ENCODE results near the gene KRTAP10-4.

The KRTAP10-4 gene

DNA sequence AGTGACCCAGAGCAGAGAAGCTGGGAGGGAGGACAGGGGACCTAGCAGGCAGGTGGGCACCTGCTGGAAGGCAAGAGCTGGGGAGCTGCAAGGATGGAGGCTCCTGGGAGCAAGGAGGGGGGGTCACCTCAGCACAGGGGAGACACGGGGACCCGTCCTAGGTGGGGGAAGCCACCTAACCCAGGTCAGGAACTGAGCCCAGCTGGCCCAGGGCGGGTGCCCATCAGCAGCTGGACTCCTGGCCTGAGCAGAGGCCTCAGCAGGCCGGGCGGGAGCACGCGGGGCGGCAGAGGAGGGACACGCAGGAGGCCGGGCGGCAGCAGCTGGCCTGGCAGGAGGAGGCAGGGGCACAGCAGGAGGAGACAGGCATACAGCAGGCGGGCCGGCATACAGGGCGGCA, 34.5 kb upstream of the KRTAP10-4 start:
- DNase-seq (ENCODE audit: low read depth): no peak
- TF ChIP-seq, protein P1, sequence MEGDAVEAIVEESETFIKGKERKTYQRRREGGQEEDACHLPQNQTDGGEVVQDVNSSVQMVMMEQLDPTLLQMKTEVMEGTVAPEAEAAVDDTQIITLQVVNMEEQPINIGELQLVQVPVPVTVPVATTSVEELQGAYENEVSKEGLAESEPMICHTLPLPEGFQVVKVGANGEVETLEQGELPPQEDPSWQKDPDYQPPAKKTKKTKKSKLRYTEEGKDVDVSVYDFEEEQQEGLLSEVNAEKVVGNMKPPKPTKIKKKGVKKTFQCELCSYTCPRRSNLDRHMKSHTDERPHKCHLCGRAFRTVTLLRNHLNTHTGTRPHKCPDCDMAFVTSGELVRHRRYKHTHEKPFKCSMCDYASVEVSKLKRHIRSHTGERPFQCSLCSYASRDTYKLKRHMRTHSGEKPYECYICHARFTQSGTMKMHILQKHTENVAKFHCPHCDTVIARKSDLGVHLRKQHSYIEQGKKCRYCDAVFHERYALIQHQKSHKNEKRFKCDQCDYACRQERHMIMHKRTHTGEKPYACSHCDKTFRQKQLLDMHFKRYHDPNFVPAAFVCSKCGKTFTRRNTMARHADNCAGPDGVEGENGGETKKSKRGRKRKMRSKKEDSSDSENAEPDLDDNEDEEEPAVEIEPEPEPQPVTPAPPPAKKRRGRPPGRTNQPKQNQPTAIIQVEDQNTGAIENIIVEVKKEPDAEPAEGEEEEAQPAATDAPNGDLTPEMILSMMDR (conservative IDR thresholded peaks at IDR 0.05; ENCODE audit: low read depth, low read length): no peak

GRCh38 chr21:44539991-44540666, 33.4 kb upstream of the KRTAP10-4 start, which contains the start of gene KRTAP10-1:
TSS of gene KRTAP10-1 (minus strand) at chr21:44540195. CDS start at chr21:44540150, 45 bp downstream.
- no peak for DNase-seq (ENCODE audit: low read depth)
- TF ChIP-seq, protein P1 (conservative IDR thresholded peaks at IDR 0.05; ENCODE audit: low read depth, low read length): no peak

More for the DNA sequence above, 34.5 kb upstream of the KRTAP10-4 start:
- H3K4me3 ChIP-seq (ENCODE audit: low read depth, low read length): no peak overlapping the region

GRCh38 chr21:44540741-44541288, 32.7 kb upstream of the KRTAP10-4 start:
- DNase-seq (ENCODE audit: low read depth): no peak
- TF ChIP-seq, protein P1 (conservative IDR thresholded peaks at IDR 0.05; ENCODE audit: low read depth, low read length): no peak
- H3K4me3 ChIP-seq (ENCODE audit: low read depth, low read length): no peak overlapping the region

More at GRCh38 chr21:44539991-44540666, 33.4 kb upstream of the KRTAP10-4 start, which contains the start of gene KRTAP10-1:
- no peak within 1 kb of the TSS for H3K4me3 ChIP-seq (ENCODE audit: low read depth, low read length)

DNA sequence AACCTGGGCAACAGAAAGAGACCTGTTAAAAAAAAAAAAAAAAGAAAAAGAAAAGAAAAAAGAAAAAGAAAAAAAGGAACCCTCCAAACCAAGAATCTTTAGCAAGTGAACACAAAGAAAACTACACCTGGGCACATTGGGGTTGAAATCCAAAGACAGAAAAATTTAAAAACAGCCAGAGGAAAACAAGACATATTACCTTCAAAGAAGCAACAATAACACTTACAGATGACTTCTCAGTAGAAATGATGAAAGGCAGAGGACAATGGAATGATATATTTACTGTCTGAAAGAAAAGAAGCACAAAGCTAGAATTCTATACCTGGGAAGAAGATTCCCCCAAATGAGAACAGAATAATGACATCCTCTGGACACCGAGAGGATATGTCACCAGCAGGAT, 30.8 kb upstream of the KRTAP10-4 start:
- TF ChIP-seq, protein P1 (conservative IDR thresholded peaks at IDR 0.05; ENCODE audit: low read depth, low read length): no peak
- DNase-seq (ENCODE audit: low read depth): no peak
- H3K4me3 ChIP-seq (ENCODE audit: low read depth, low read length): no peak overlapping the region

DNA sequence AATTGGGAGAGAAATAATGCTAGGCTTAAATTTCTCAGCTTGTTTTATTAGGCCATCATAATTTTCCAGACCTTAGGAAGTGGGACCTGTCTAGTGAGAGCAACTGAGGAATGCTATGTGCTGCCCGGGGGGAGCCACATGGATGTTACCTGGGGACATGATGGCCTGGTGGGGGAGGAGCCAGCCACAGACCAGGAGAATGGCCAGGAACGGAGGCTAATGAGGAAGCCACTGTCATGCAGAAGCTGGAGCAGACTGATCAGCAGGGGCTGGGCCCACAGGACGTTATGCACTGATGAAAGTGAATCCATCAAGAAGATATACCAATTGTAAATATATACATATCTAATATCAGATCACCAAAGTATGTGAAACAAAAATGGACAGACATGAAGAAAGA, 29.0 kb upstream of the KRTAP10-4 start:
- TF ChIP-seq, protein P1 (conservative IDR thresholded peaks at IDR 0.05; ENCODE audit: low read depth, low read length): no peak
- DNase-seq (ENCODE audit: low read depth): no peak
- no peak overlapping the region for H3K4me3 ChIP-seq (ENCODE audit: low read depth, low read length)

DNA sequence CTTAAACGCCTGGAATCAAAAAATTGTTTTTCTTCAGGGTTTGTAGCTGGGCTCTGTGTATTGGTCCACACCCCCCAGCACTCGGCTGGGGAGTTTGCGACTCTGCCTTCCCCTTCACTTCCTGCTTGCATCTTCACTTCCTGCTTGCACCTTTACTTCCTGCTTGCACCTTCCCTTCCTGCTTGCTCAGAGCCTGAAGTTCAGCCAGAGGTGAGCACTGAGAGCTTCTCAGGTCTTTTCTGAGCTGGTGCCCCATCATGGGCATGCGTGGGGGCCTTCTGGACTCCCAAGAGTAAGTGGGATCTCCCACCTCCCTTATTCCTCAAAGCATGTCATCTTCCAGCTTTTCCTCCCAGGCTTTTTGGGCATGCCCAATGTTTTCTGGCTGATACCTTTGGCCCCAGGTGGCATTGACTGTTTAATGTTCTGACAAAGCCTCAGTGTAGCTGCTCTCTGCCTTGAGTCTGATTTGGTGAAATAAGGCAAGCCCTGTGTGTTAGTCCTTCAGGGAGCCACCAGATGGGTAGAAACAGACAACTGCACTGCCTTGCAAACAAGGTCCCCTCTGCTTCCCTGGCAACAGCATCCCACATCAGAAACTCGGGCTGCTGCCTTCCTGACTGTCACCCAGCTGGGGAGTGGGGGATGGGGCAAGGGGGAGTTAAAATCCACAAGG, 25.7 kb upstream of the KRTAP10-4 start:
- TF ChIP-seq, protein P1 (conservative IDR thresholded peaks at IDR 0.05; ENCODE audit: low read depth, low read length): no peak
- no peak for DNase-seq (ENCODE audit: low read depth)
- no peak overlapping the region for H3K4me3 ChIP-seq (ENCODE audit: low read depth, low read length)

Measured in choroid plexus epithelial cell (primary cell).